Cardiac fibroblast (primary cell): ENCODE measurements around the gene FOXI3.

Experiments
- DNase-seq, 2 donors: peaks; one replicate each; pipeline versions ENCODE4 v3.0.0 to v3.0.0-alpha.2; 2010; ENCODE audit warnings: low read depth in 2 of 2
- H3K4me3 ChIP-seq, 2 donors: replicated peaks in 1 of 2; 1 replicate in 1 of 2; 2 replicates in 1 of 2; pipeline ENCODE4 v1.5.1; 2011; ENCODE audit warnings: low read depth in 2 of 2, low read length in 2 of 2, mild to moderate bottlenecking in 2 of 2, moderate library complexity in 1 of 2
- TF ChIP-seq, protein P1 (sequence below): IDR thresholded peaks from one replicate; pipeline ENCODE4 v1.5.1; 2011; ENCODE audit warnings: low read depth, mild to moderate bottlenecking, low read length, inconsistent platforms

The FOXI3 gene

DNA sequence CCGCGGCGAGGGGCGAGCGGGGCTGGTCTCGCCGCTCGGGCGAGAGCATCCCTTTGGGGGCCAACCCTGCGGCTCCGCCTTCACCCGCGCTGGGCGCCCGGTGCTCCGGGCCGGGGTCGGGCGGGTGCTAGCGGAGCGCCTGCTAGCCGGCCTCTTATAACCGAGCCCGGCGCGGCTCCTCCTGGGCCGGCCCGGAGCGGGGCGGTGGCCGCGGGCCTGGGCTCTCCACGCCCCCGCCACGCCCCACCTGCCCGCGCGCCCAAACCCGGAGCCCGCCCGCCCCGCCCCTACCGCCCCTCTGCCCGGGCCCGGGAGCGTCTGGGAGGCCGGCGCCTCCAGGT is at the start of gene FOXI3:
TSS of gene FOXI3 (minus strand) at position 129 of the 341 bp plus-strand sequence. CDS start 158 bp downstream, outside the sequence.
- TF ChIP-seq, protein P1, sequence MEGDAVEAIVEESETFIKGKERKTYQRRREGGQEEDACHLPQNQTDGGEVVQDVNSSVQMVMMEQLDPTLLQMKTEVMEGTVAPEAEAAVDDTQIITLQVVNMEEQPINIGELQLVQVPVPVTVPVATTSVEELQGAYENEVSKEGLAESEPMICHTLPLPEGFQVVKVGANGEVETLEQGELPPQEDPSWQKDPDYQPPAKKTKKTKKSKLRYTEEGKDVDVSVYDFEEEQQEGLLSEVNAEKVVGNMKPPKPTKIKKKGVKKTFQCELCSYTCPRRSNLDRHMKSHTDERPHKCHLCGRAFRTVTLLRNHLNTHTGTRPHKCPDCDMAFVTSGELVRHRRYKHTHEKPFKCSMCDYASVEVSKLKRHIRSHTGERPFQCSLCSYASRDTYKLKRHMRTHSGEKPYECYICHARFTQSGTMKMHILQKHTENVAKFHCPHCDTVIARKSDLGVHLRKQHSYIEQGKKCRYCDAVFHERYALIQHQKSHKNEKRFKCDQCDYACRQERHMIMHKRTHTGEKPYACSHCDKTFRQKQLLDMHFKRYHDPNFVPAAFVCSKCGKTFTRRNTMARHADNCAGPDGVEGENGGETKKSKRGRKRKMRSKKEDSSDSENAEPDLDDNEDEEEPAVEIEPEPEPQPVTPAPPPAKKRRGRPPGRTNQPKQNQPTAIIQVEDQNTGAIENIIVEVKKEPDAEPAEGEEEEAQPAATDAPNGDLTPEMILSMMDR: no peak
- H3K4me3 ChIP-seq: no peak within 1 kb of the TSS
- DNase-seq: no peak

DNA sequence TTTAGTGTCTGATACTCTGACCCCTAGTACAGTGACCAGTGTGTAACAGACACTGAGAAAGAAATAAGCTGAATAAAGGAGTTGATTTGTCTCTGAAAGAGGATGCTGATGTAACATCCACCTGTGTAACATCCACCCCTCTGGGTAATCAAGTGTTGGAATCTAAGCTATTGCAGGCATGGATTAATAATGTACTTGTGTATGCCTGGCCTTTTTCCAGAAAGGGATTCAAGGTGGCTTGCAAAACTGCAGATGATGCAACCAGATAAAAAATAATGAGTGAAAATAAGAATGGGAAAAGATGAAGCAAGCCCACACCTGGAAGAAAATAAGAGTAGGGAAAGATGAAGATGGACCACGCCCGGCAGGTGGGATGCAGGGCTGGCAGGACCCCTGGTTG is 48.2 kb upstream of the FOXI3 start:
- TF ChIP-seq, protein P1: no peak
- H3K4me3 ChIP-seq: no peak overlapping the region
- no peak for DNase-seq

DNA sequence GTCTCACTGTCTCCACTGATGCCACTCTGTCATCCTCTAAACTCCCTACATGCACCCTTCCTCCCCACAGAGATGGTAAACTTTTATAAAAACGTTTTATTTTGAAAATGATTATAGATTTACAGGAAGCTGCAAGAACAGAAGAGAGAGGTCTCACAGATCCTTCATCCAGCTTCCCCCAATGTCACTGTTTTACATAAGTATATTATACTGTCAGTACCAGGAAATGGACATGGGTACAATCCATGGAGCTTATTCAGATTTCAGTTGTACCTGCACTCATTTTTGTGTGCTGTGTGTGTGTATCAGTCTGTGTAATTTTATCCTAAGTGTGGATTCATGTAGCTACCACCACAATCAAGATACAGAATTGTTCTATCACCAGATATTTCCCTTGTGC is 46.7 kb upstream of the FOXI3 start:
- TF ChIP-seq, protein P1: no peak
- H3K4me3 ChIP-seq: no peak overlapping the region
- no peak for DNase-seq

DNA sequence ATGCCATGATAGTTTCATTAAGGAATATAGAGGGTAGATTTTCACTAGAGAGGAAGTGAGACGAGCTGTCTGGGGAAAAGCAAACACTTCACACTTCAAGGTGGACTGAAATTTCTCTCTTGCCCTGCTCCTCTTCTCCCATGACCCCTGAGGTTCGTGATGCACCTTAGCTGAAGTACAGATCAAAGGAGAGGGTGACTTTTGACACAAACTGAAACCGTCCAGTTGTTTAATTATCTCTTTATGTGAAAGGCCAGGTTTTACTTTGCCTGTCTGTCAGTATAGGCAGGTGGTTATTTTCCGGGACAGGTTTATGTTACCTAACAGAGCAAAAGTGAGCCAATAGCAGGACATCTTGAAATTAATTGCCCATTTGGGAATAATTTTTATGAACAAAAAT is 41.0 kb upstream of the FOXI3 start:
- TF ChIP-seq, protein P1: no peak
- no peak overlapping the region for H3K4me3 ChIP-seq
- DNase-seq: no peak

DNA sequence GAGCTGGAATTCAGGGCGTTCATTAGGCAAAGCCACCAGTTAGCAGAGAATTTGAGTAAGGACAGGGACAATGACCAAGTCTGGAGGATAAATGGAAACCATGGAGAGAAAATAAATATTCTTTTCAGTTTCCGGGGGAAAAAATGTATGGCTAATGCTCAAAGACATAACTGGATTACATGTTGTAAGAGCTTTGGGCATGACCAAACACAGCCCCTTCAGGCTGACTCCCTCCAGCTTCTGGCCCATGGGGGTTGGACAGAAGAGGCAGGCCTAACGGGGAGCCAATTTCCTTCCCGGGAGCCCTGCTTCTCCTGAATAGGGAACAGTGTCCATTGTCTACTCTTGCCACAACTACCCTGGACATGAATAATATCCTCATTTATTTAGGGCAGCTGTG is 39.5 kb upstream of the FOXI3 start:
- TF ChIP-seq, protein P1: no peak

DNA sequence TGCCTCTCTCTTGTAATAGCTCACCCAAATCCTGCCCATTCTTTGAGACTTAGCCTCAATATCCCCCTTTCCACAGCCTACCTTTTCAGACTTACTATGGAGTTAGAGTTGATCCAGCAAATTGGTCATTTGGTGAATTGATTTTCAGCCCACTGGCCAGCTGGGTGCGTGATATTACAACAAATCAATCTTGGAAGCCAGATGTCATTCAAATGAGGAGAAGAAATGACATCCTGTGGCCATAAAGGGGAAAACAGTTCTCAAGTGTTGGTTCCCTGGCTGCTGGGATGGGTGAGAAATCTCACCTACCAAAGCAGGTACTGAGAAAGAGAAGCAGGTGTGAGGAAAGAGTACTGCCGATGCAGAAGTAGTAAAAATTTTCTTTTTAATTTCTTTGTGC is 36.7 kb upstream of the FOXI3 start:
- TF ChIP-seq, protein P1: no peak
- DNase-seq: no peak
- no peak overlapping the region for H3K4me3 ChIP-seq

More for the DNA sequence above, 39.5 kb upstream of the FOXI3 start:
- DNase-seq: no peak
- no peak overlapping the region for H3K4me3 ChIP-seq

DNA sequence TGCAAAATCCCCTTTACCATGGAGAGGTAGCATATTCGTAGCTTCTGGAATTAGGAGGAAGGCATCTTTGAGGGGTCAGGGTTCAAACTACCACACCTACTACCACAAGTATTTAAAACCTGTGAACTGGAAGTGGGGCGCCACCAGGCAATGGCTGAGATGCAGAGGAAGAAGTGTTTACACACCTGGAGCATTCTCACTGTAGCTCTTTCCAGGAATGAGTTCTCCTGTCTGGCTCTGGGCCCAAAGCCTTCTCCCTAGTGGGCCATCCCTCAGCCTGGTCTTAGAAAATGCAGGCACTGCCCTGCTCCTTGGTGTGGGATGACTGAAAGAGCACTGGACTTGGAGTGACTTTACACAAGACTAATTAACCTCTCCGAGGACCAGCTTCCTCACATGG is 30.7 kb upstream of the FOXI3 start:
- no peak overlapping the region for H3K4me3 ChIP-seq
- no peak for DNase-seq
- TF ChIP-seq, protein P1: no peak
